ENCODE data around the gene GRIK1.

The GRIK1 gene

DNA sequence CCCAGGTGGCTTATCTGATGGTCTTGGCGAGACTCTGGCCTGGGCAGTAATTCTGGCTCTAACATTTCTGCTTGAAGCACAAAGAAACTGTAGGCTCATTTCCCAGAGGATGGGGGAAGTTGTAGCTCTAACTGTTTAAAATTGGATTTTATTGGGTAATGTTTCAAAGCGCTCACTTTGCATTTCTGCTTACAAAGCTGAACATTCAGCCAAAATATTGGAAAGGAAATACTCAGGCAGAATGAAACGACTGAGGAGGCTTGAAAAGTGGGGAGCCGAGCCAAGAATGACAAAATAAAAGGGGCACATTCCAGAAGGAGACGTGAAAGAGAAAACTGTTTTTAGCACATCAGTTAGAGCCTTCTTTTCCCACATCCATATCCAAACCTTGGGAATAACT lies 202.6 kb downstream of the GRIK1 start:
- H3K36me3 ChIP-seq (ENCODE audit: control insufficient read depth in 2 of 2, insufficient read depth in 1 of 2, low read length in 2 of 2): no peaks in the 10 kb centered on the region
- no peak overlapping the region for H3K4me3 ChIP-seq (ENCODE audit: low read depth, low read length)
- no peak overlapping the region for H3K27ac ChIP-seq (ENCODE audit: extremely low read depth, low read depth, low read length)
- no peaks in the 10 kb centered on the region for H3K4me1 ChIP-seq (ENCODE audit: control insufficient read depth, insufficient read depth, low read length)
- ChIA-PET CTCF (no interaction called here), POLR2A (no interaction called here)
- H3K9me3 ChIP-seq (ENCODE audit: control insufficient read depth, insufficient read depth, low read depth, low read length): no peaks in the 10 kb centered on the region
- TF ChIP-seq ZNF626 (tag by site-specific recombination; IDR thresholded peaks at IDR 0.05) (no peak), ZNF16 (tag by site-specific recombination; IDR thresholded peaks at IDR 0.05; ENCODE audit: low read depth) (no peak), ZNF48 (tag by site-specific recombination; IDR thresholded peaks at IDR 0.05) (no peak), ZFP3 (tag by site-specific recombination; IDR thresholded peaks at IDR 0.05; ENCODE audit: low read depth) (no peak), ZSCAN16 (tag by site-specific recombination; IDR thresholded peaks at IDR 0.05) (no peak), ZNF777 (tag by site-specific recombination; IDR thresholded peaks at IDR 0.05; ENCODE audit: borderline replicate concordance) (no peak)

- H3K9me3 ChIP-seq (ENCODE audit: control insufficient read depth, insufficient read depth, low read depth, low read length): no peaks in the 10 kb centered on the region
- ChIA-PET CTCF (no interaction called here), POLR2A (no interaction called here)
- no peaks in the 10 kb centered on the region for H3K36me3 ChIP-seq (ENCODE audit: control insufficient read depth in 2 of 2, insufficient read depth in 1 of 2, low read length in 2 of 2)
- TF ChIP-seq ZNF768 (tag by site-specific recombination; IDR thresholded peaks at IDR 0.05) (no peak), ZNF629 (tag by site-specific recombination; IDR thresholded peaks at IDR 0.05) (no peak), SP3 (tag by site-specific recombination; IDR thresholded peaks at IDR 0.05) (no peak), FEZF1 (tag by site-specific recombination; IDR thresholded peaks at IDR 0.05) (no peak)
- TF ChIP-seq, protein P1, sequence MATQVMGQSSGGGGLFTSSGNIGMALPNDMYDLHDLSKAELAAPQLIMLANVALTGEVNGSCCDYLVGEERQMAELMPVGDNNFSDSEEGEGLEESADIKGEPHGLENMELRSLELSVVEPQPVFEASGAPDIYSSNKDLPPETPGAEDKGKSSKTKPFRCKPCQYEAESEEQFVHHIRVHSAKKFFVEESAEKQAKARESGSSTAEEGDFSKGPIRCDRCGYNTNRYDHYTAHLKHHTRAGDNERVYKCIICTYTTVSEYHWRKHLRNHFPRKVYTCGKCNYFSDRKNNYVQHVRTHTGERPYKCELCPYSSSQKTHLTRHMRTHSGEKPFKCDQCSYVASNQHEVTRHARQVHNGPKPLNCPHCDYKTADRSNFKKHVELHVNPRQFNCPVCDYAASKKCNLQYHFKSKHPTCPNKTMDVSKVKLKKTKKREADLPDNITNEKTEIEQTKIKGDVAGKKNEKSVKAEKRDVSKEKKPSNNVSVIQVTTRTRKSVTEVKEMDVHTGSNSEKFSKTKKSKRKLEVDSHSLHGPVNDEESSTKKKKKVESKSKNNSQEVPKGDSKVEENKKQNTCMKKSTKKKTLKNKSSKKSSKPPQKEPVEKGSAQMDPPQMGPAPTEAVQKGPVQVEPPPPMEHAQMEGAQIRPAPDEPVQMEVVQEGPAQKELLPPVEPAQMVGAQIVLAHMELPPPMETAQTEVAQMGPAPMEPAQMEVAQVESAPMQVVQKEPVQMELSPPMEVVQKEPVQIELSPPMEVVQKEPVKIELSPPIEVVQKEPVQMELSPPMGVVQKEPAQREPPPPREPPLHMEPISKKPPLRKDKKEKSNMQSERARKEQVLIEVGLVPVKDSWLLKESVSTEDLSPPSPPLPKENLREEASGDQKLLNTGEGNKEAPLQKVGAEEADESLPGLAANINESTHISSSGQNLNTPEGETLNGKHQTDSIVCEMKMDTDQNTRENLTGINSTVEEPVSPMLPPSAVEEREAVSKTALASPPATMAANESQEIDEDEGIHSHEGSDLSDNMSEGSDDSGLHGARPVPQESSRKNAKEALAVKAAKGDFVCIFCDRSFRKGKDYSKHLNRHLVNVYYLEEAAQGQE (tag by site-specific recombination; IDR thresholded peaks at IDR 0.05): no peak
- H3K4me1 ChIP-seq (ENCODE audit: control insufficient read depth, insufficient read depth, low read length): no peaks in the 10 kb centered on the region
- no peak overlapping the region for H3K27ac ChIP-seq (ENCODE audit: extremely low read depth, low read depth, low read length)
- H3K4me3 ChIP-seq (ENCODE audit: low read depth, low read length): no peak overlapping the region
Measured at GRCh38 chr21:29730281-29730680, 209.5 kb downstream of the GRIK1 start.

- CTCF ChIA-PET: interaction anchor here (0.6 kb wide), 1 partner anchor 28 kb away, joined by 3 read pairs; no protein-coding TSS in a partner anchor
- TF ChIP-seq, protein P2, sequence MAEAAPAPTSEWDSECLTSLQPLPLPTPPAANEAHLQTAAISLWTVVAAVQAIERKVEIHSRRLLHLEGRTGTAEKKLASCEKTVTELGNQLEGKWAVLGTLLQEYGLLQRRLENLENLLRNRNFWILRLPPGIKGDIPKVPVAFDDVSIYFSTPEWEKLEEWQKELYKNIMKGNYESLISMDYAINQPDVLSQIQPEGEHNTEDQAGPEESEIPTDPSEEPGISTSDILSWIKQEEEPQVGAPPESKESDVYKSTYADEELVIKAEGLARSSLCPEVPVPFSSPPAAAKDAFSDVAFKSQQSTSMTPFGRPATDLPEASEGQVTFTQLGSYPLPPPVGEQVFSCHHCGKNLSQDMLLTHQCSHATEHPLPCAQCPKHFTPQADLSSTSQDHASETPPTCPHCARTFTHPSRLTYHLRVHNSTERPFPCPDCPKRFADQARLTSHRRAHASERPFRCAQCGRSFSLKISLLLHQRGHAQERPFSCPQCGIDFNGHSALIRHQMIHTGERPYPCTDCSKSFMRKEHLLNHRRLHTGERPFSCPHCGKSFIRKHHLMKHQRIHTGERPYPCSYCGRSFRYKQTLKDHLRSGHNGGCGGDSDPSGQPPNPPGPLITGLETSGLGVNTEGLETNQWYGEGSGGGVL (tag by site-specific recombination; IDR thresholded peaks at IDR 0.05): no peak
- TF ChIP-seq ZSCAN23 (tag by site-specific recombination; IDR thresholded peaks at IDR 0.05) (no peak), ZNF514 (tag by site-specific recombination; IDR thresholded peaks at IDR 0.05) (no peak), ZFP41 (tag by site-specific recombination; IDR thresholded peaks at IDR 0.05; ENCODE audit: borderline replicate concordance) (no peak), ZNF416 (tag by site-specific recombination; IDR thresholded peaks at IDR 0.05) (no peak), ZBTB21 (tag by site-specific recombination; IDR thresholded peaks at IDR 0.05) (no peak), ZNF529 (tag by site-specific recombination; IDR thresholded peaks at IDR 0.05; ENCODE audit: insufficient replicate concordance) (no peak), GLIS2 (tag by site-specific recombination; IDR thresholded peaks at IDR 0.05) (no peak)
- TF ChIP-seq, protein P3, sequence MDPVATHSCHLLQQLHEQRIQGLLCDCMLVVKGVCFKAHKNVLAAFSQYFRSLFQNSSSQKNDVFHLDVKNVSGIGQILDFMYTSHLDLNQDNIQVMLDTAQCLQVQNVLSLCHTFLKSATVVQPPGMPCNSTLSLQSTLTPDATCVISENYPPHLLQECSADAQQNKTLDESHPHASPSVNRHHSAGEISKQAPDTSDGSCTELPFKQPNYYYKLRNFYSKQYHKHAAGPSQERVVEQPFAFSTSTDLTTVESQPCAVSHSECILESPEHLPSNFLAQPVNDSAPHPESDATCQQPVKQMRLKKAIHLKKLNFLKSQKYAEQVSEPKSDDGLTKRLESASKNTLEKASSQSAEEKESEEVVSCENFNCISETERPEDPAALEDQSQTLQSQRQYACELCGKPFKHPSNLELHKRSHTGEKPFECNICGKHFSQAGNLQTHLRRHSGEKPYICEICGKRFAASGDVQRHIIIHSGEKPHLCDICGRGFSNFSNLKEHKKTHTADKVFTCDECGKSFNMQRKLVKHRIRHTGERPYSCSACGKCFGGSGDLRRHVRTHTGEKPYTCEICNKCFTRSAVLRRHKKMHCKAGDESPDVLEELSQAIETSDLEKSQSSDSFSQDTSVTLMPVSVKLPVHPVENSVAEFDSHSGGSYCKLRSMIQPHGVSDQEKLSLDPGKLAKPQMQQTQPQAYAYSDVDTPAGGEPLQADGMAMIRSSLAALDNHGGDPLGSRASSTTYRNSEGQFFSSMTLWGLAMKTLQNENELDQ (tag by site-specific recombination; IDR thresholded peaks at IDR 0.05; ENCODE audit: low read depth): no peak
- TF ChIP-seq, protein P4, sequence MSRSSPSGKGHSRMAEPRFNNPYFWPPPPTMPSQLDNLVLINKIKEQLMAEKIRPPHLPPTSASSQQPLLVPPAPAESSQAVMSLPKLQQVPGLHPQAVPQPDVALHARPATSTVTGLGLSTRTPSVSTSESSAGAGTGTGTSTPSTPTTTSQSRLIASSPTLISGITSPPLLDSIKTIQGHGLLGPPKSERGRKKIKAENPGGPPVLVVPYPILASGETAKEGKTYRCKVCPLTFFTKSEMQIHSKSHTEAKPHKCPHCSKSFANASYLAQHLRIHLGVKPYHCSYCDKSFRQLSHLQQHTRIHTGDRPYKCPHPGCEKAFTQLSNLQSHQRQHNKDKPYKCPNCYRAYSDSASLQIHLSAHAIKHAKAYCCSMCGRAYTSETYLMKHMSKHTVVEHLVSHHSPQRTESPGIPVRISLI (tag by site-specific recombination; IDR thresholded peaks at IDR 0.05): no peak
Measured at GRCh38 chr21:29726044-29726443, 213.8 kb downstream of the GRIK1 start.

More at GRCh38 chr21:29726044-29726443, 213.8 kb downstream of the GRIK1 start:
- Histone ChIP-seq H3K9me3 (ENCODE audit: control insufficient read depth, insufficient read depth, low read depth, low read length) (no peaks in the 10 kb centered on the region), H3K4me3 (ENCODE audit: low read depth, low read length) (no peak overlapping the region), H3K36me3 (ENCODE audit: control insufficient read depth in 2 of 2, insufficient read depth in 1 of 2, low read length in 2 of 2) (no peaks in the 10 kb centered on the region), H3K4me1 (ENCODE audit: control insufficient read depth, insufficient read depth, low read length) (no peaks in the 10 kb centered on the region), H3K27ac (ENCODE audit: extremely low read depth, low read depth, low read length) (no peak overlapping the region)
- POLR2A ChIA-PET: no interaction called here
